Heart left ventricle (tissue), 16 donors: ENCODE data around the gene MYBPHL. TPM values are rescaled to one million over a fixed set of nuclear protein-coding genes. Genes with fewer than 3 reads are reported as not detected.
A peak's percentile ranks its signal among the peaks of the same experiment; 100 is the strongest.

ENCODE experiments used
- ATAC-seq, 4 donors: fragments of 200-7000 bp; cut with Tn5 transposase; one replicate each; pipeline ENCODE4 v1.9.1; 2020 to 2022; ENCODE audit warnings: moderate library complexity in 4 of 4, mild to moderate bottlenecking in 3 of 4, moderate number of reproducible peaks in 1 of 4
- DNase-seq, 5 donors: peaks; one replicate each; pipeline ENCODE4 v3.0.0-alpha.2; 2020
- H3K27ac ChIP-seq, 12 donors: fragments of 200-600 bp; sonication (generic) in 4 of 12; one replicate each; pipeline versions ENCODE4 v1.5.0 to v1.8.0; 2016 to 2022; ENCODE audit warnings: mild to moderate bottlenecking in 2 of 12
- H3K27me3 ChIP-seq, 9 donors: fragments of 200-600 bp; sonication (generic) in 2 of 9; one replicate each; pipeline versions ENCODE4 v1.5.1 to v1.8.0; 2016 to 2022; ENCODE audit warnings: mild to moderate bottlenecking in 3 of 9
- H3K36me3 ChIP-seq, 9 donors: fragments of 200-600 bp; sonication (generic) in 2 of 9; one replicate each; pipeline versions ENCODE4 v1.5.0 to v1.8.0; 2018 to 2022; ENCODE audit warnings: mild to moderate bottlenecking in 2 of 9
- H3K4me1 ChIP-seq, 12 donors: fragments of 200-600 bp; sonication (generic) in 4 of 12; one replicate each; pipeline versions ENCODE4 v1.5.0 to v1.8.0; 2016 to 2022; ENCODE audit warnings: mild to moderate bottlenecking in 3 of 12
- H3K4me3 ChIP-seq, 12 donors: fragments of 200-600 bp; sonication (generic) in 4 of 12; one replicate each; pipeline versions ENCODE4 v1.5.0 to v1.8.0; 2017 to 2022; ENCODE audit warnings: mild to moderate bottlenecking in 9 of 12, moderate library complexity in 4 of 12
- H3K9me3 ChIP-seq, 12 donors: fragments of 200-600 bp; sonication (generic) in 4 of 12; one replicate each; pipeline versions ENCODE4 v1.5.0 to v1.8.0; 2016 to 2022; ENCODE audit warnings: mild to moderate bottlenecking in 1 of 12
- CTCF ChIP-seq, 12 donors: fragments of 200-600 bp; sonication (generic) in 4 of 12; IDR thresholded peaks; one replicate each; pipeline versions ENCODE4 v1.5.0 to v1.8.0; 2018 to 2022; ENCODE audit warnings: antibody characterized with exemption in 12 of 12, mild to moderate bottlenecking in 5 of 12
- POLR2A ChIP-seq, 2 donors: fragments of 450-650 bp; IDR thresholded peaks; one replicate each; pipeline ENCODE4 v1.6.1; 2017; ENCODE audit warnings: antibody characterized with exemption in 2 of 2, mild to moderate bottlenecking in 2 of 2, moderate library complexity in 2 of 2
- WGBS, 4 donors: extraction: QIAGEN DNeasy Blood & Tissue Kit in 2 of 4; methylation state at CpG; one replicate each; pipeline versions ENCODE4 v1.1.5 to v1.1.7; 2013 to 2018; 5-methylcytosine and 5-hydroxymethylcytosine counted together
- intact Hi-C, 10 donors: fragments of 100-400 bp; cut with DNase I; formaldehyde crosslinking; loops; one replicate each; pipeline versions ENCODE4 v1.11.1 to v1.14.2; 2022
- polyA plus RNA-seq, 2 donors: library from polyadenylated mRNA; stranded (reverse); fragments of 200-250 nt; gene quantifications; one replicate each; pipeline ENCODE4 v1.2.3, GENCODE V29; 2013
- total RNA-seq, 9 donors: library from RNA; depleted of rRNA in 2 of 9; stranded (reverse); fragments of >200 nt in 2 of 9; fragmentation: NEBNext Ultra II Directional in 3 of 9; extraction: Animal tissue kit (Norgen Biotek cat#: 25700) in 3 of 9; gene quantifications; one replicate each; pipeline versions ENCODE4 v1.1.0 to v1.2.4, GENCODE V29; 2016 to 2023
- donor health status: ischemic (EF 13 %, LVEDD 7.1; RV severe dilation, severe dysfunction).
- donor health status: healthy with polysubstance abuse.
- donor health status: DM: no; HTN: yes; CAD: no.
- donor health status: DM: no; HTN: no; CAD: no.
- donor health status: ischemic (EF 25% LVEDD 6.9; RV normal size, moderate dysfunction).
- donor health status: ischemic (EF 25% LVEDD 5.7; RV mildly dilated, moderate dysfunction).
- donor health status: healthy.
- donor health status: DM: yes; HTN: yes; CAD: no.
- donor health status: ischemic (EF 35%, LVEDD 5.7; RV mildly dilated, moderate dysfunction).
- donor health status: nonischemic (EF 11% LVEDD 7.7; RV severe dilation, severe dysfunction).
- donor health status: DM: yes; HTN: yes; CAD: no.
- donor health status: PGD.
- donor health status: ischemic (EF 29% LVEDD 5.4; RV normal size, mild dysfunction).
- donor health status: nonischemic (EF 23%, LVEDD 6.1; RV moderate dilation, normal function).

MYBPHL gene
- total and polyA plus RNA-seq, 11 donors = 0.24 to 2.5 (median 0.53) TPM; not detected in 3

- H3K4me1 ChIP-seq = peaks cover 0 to 59% (median 37%) of the 10 kb centered on the region in 12 donors
- H3K4me3 ChIP-seq = no peak overlapping the region
- WGBS, 4 donors = 82 to 91% (median 89%) methylated on average over 5 of the region's 5 CpGs
- H3K27me3 ChIP-seq = peaks cover 0 to 3% (median 0%) of the 10 kb centered on the region in 9 donors
- H3K27ac ChIP-seq = no peak overlapping the region
- DNase-seq (no peak), ATAC-seq (no peak)
- TF ChIP-seq POLR2A (IDR thresholded peaks at IDR 0.05) (no peak), CTCF (IDR thresholded peaks at IDR 0.05) (no peak)
- H3K36me3 ChIP-seq = no peaks in the 10 kb centered on the region
- intact Hi-C loops = no loop called here
- no peaks in the 10 kb centered on the region for H3K9me3 ChIP-seq
Observed at GRCh38 chr1:109301874-109302273, 4.9 kb downstream of the MYBPHL start.

- intact Hi-C loops = no loop called here
- WGBS, 4 donors = 70 to 81% (median 80%) methylated on average over 14 to 16 of the region's 16 CpGs
Observed at GRCh38 chr1:109300650-109301151, 6.1 kb downstream of the MYBPHL start.

GRCh38 chr1:109299558-109300343, 7.1 kb downstream of the MYBPHL start:
- H3K27ac ChIP-seq = peak overlapping the region in 11 of 12 donors; percentile 24 to 82 (median 70)
- TF ChIP-seq POLR2A (IDR thresholded peaks at IDR 0.05) (no peak), CTCF (IDR thresholded peaks at IDR 0.05) (no peak)
- 56 to 66% (median 60%) methylated on average over 20 of the region's 20 CpGs for WGBS, 4 donors
- peaks cover 0 to 3% (median 0%) of the 10 kb centered on the region in 9 donors for H3K27me3 ChIP-seq
- peaks cover 0 to 40% (median 26%) of the 10 kb centered on the region in 12 donors for H3K4me1 ChIP-seq
- H3K9me3 ChIP-seq = no peaks in the 10 kb centered on the region
- H3K36me3 ChIP-seq = no peaks in the 10 kb centered on the region
- intact Hi-C loops = loop anchor here in 2 of 10 donors (1.0 to 10.0 kb wide), 2 partner anchors 16 to 45 kb away; partner anchors contain the start of gene PSRC1 (in 1 of the 2)
- peak; percentile 21 to 74 (median 65) for ATAC-seq
- peak overlapping the region in 2 of 12 donors; percentile 1 to 13 for H3K4me3 ChIP-seq
- peak; percentile 77 to 88 (median 82) for DNase-seq

More at GRCh38 chr1:109300650-109301151, 6.1 kb downstream of the MYBPHL start:
- no peak overlapping the region for H3K4me3 ChIP-seq
- TF ChIP-seq POLR2A (IDR thresholded peaks at IDR 0.05) = no peak
- no peak for TF ChIP-seq CTCF (IDR thresholded peaks at IDR 0.05)
- H3K36me3 ChIP-seq = no peaks in the 10 kb centered on the region
- H3K27ac ChIP-seq = peak overlapping the region in 2 of 12 donors; percentile 65 to 73
- no peak for DNase-seq
- H3K27me3 ChIP-seq = peaks cover 0 to 3% (median 0%) of the 10 kb centered on the region in 9 donors
- no peaks in the 10 kb centered on the region for H3K9me3 ChIP-seq
- no peak for ATAC-seq
- H3K4me1 ChIP-seq = peaks cover 0 to 47% (median 30%) of the 10 kb centered on the region in 12 donors
